ENCODE results near the gene MYH3. TPM values are rescaled to one million over a fixed set of nuclear protein-coding genes. Genes with fewer than 3 reads are reported as not detected.

The MYH3 gene
- total RNA-seq, 4 donors from 2014 or later = 1.2 to 1.5 (median 1.4) TPM

- TF ChIP-seq, protein P1, sequence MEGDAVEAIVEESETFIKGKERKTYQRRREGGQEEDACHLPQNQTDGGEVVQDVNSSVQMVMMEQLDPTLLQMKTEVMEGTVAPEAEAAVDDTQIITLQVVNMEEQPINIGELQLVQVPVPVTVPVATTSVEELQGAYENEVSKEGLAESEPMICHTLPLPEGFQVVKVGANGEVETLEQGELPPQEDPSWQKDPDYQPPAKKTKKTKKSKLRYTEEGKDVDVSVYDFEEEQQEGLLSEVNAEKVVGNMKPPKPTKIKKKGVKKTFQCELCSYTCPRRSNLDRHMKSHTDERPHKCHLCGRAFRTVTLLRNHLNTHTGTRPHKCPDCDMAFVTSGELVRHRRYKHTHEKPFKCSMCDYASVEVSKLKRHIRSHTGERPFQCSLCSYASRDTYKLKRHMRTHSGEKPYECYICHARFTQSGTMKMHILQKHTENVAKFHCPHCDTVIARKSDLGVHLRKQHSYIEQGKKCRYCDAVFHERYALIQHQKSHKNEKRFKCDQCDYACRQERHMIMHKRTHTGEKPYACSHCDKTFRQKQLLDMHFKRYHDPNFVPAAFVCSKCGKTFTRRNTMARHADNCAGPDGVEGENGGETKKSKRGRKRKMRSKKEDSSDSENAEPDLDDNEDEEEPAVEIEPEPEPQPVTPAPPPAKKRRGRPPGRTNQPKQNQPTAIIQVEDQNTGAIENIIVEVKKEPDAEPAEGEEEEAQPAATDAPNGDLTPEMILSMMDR (IDR thresholded peaks at IDR 0.05) = no peak
- no peak for TF ChIP-seq POLR2A (IDR thresholded peaks at IDR 0.05)
- DNase-seq (ENCODE audit: low spot score in 2 of 2) = no peak
- 68 to 73% methylated on average over 5 of the region's 5 CpGs for WGBS, 2 donors
- no peak overlapping the region for H3K4me3 ChIP-seq (ENCODE audit: low read depth, poor library complexity, severe bottlenecking)
- intact Hi-C loops (cut with DNase I; ENCODE audit: low total_unique reads) = no loop called here
These were observed 51.8 kb downstream of the MYH3 start for GRCh38 chr17:10605221-10605783.

DNA sequence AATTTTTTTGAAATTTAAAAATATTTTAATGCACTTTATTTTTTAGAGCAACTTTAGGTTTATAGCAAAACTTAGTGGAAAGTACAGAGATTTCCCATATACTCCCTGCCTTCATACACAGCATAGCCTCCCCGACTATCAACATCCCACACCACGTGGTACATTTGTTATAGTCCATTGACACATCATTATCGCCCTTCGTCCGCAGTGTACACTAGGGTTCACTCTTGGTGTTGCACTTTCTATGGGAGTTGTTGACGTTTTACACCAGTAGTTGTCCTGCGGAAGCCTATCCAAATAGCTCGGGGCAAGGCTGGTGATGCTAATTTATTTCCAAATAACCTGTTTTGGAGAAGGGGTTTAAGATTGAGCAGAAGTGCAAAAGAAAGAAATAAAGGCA is 52.6 kb downstream of the MYH3 start:
- intact Hi-C loops (cut with DNase I; ENCODE audit: low total_unique reads) = no loop called here
- 83 to 86% methylated on average over 8 of the region's 8 CpGs for WGBS, 2 donors

DNA sequence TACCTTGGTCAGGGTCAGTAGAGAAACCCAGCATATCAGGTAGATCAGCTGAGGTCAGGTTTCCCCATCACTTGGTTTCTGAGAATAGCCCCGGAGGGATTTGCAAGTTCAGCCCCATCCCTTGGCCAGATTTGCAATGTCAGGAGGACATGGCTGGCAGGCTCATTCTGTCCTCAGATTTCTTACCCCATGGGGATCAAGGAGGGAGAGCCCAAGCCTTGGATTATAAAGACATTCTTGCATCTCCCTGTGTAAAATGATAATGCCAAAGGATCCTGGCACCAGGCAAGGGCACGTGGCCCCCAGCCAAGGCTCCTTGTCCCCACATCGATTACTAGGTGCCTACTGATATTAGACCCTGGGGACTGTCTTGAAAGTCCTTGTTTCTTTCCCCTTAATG is 53.2 kb downstream of the MYH3 start:
- no peak for DNase-seq (ENCODE audit: low spot score in 2 of 2)
- WGBS, 2 donors = 63 to 64% methylated on average over 3 of the region's 3 CpGs
- intact Hi-C loops (cut with DNase I; ENCODE audit: low total_unique reads) = no loop called here
- H3K4me3 ChIP-seq (ENCODE audit: low read depth, poor library complexity, severe bottlenecking) = no peak overlapping the region
- TF ChIP-seq, protein P1 (IDR thresholded peaks at IDR 0.05) = no peak
- TF ChIP-seq POLR2A (IDR thresholded peaks at IDR 0.05) = no peak

More for the DNA sequence above, 52.6 kb downstream of the MYH3 start:
- no peak for TF ChIP-seq POLR2A (IDR thresholded peaks at IDR 0.05)
- TF ChIP-seq, protein P1 (IDR thresholded peaks at IDR 0.05) = no peak
- H3K4me3 ChIP-seq (ENCODE audit: low read depth, poor library complexity, severe bottlenecking) = no peak overlapping the region
- DNase-seq (ENCODE audit: low spot score in 2 of 2) = no peak

DNA sequence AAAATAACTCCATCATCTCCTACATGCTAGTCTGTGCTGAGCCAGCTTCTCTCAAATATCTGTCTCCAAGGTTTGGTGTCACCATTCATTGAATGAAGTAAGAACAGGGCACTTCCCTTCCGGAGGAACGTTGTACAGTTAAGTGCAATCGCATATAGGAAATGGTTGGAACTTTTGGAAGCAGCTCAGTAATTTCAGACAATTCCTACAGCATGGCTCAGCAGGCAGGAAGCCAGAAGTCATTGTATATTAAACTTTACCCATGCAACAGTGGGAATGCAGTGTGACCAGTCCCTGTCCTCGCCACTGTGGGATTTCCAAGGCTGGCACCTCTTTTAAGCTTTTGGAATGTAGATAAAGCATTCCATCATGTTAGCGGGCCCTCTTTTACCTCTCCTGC is 56.5 kb downstream of the MYH3 start:
- intact Hi-C loops (cut with DNase I; ENCODE audit: low total_unique reads) = no loop called here
- no peak overlapping the region for H3K4me3 ChIP-seq (ENCODE audit: low read depth, poor library complexity, severe bottlenecking)
- no peak for TF ChIP-seq POLR2A (IDR thresholded peaks at IDR 0.05)
- TF ChIP-seq, protein P1 (IDR thresholded peaks at IDR 0.05) = no peak
- WGBS, 2 donors = 42 to 50% methylated on average over 5 of the region's 5 CpGs
- no peak for DNase-seq (ENCODE audit: low spot score in 2 of 2)

- DNase-seq (ENCODE audit: low spot score in 2 of 2) = no peak
- intact Hi-C loops (cut with DNase I; ENCODE audit: low total_unique reads) = no loop called here
- 52 to 55% methylated on average over 2 of the region's 2 CpGs for WGBS, 2 donors
- TF ChIP-seq POLR2A (IDR thresholded peaks at IDR 0.05) = no peak
- TF ChIP-seq, protein P1 (IDR thresholded peaks at IDR 0.05) = no peak
- no peak overlapping the region for H3K4me3 ChIP-seq (ENCODE audit: low read depth, poor library complexity, severe bottlenecking)
These were observed 58.5 kb downstream of the MYH3 start for GRCh38 chr17:10598621-10599020.

GRCh38 chr17:10589553-10590145 is 67.5 kb downstream of the MYH3 start:
- intact Hi-C loops (cut with DNase I; ENCODE audit: low total_unique reads) = no loop called here
- WGBS, 2 donors = 92 to 94% methylated on average over 8 of the region's 8 CpGs
- no peak for DNase-seq (ENCODE audit: low spot score in 2 of 2)
- TF ChIP-seq, protein P1 (IDR thresholded peaks at IDR 0.05) = no peak
- TF ChIP-seq POLR2A (IDR thresholded peaks at IDR 0.05) = no peak
- no peak overlapping the region for H3K4me3 ChIP-seq (ENCODE audit: low read depth, poor library complexity, severe bottlenecking)

Measured in lower leg skin (tissue), 4 donors.